Measurements from ENCODE around the gene SLC25A14. TPM values are rescaled to one million over a fixed set of nuclear protein-coding genes. Genes with fewer than 3 reads are reported as not detected.
A peak's percentile ranks its signal among the peaks of the same experiment; 100 is the strongest.
"Not testable (repeated sequence)": the region's sequence is repeated elsewhere in the genome, so short reads cannot be mapped to it uniquely, and the experiment has no call there.

The SLC25A14 gene
- polyA plus RNA-seq (ENCODE audit: insufficient read length in 4 of 4): 10 to 100 TPM; 17.1 to 36.1 (median 23.9) TPM

DNA sequence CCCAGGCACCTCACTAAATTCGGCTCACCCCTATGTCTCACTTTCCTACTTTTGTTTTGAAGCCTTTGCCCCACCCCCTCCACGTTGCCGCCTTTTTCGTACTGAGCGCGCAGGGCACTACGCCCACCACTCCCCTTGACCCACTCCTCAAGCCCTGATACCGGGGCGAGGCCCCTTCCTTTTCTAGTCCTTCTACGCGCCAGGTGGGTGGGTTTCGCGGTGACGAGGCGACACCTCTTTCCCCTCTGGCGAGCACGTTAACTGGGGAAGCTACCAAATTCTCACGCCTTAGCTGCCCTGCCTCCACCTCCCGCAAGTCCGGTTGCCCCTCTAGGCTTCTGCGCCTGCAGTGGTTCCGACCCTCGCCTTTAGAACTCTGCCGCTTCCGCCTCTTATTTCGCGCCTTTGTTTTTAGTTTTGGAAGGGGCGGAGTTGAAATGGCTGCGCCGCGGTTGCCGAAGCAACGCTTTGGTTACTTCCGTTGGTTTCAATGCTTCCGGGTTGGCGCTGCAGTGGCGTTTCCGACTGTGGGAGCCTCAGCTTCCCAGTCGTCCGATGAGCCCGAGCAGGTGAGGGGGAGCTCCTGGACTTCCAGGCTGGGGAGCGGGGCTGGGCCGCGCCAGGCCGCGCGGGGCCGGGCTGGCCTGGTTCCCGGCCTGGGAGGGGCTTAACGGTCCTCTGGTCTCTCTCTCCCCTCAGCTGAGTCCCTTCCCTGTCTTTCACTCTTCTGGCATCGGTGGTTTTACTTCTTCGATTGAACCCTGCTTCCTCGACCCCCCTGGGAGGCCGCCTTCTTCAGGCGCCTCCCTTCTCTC, at the start of gene SLC25A14:
Gene SLC25A14, plus strand, starts transcription at position 512 of the 815 bp plus-strand sequence. CDS start 360 bp downstream, outside the sequence.
- DNase-seq (ENCODE audit: low read depth in 4 of 4, low spot score in 2 of 4): peak; percentile 46 to 61 (median 60)

DNA sequence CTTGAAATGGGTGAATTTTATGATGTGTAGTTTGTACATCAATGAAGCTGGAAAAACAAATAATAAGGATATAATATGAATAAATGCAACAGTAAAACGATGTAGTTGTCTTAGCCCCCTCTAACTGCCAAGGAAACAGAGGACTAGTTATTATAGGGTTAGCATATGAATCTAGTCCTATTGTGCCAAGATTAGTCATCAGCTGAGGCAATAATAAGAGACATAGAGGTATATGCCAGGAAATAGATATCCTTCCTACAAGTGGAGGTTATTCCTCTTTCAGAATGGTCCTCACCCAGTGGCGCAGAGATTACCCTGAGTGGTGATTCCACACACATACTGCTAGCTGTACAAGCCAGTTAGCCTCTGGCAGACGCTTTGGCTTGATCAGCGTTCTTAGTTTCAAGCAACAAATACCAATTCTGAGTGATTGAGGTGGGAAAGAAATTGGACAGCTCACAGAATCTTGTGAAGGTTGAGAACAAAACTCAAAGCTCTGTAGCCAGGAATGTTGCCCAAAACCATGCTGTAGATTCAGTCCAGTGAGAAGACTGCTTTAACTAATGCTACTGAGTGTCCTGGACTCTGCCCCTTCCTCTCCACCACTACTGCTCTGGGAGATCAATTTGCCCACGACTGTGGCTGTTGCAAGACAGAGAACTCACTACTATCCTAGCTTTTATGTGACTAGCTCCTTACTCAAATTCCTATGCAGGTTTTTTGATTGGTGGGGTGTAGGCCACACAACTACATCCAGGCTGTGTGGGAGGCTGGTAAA, 44.0 kb upstream of the SLC25A14 start:
- no peak for DNase-seq (ENCODE audit: low read depth in 4 of 4, low spot score in 2 of 4)

- DNase-seq (ENCODE audit: low read depth in 4 of 4, low spot score in 2 of 4): no peak
Measured at GRCh38 chrX:130296297-130296678, 43.4 kb upstream of the SLC25A14 start.

- DNase-seq (ENCODE audit: low read depth in 4 of 4, low spot score in 2 of 4): no peak
Measured at GRCh38 chrX:130296743-130297142, 43.0 kb upstream of the SLC25A14 start.

- no peak for DNase-seq (ENCODE audit: low read depth in 4 of 4, low spot score in 2 of 4)
Measured at GRCh38 chrX:130299279-130300009, 40.3 kb upstream of the SLC25A14 start.

DNA sequence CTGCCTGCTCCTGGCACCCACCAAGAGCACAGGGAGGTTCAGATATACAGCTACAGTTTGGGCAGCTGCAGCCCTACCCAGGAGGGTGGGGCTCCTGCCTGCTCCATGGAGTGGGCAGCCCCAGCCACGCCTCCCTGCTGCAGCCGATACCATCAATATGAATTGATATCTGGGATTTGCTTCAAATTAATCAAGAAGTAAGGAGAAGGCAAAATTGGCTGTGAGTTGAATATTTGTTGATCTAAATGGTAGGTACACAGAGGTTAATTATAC, 39.8 kb upstream of the SLC25A14 start:
- no peak for DNase-seq (ENCODE audit: low read depth in 4 of 4, low spot score in 2 of 4)

DNA sequence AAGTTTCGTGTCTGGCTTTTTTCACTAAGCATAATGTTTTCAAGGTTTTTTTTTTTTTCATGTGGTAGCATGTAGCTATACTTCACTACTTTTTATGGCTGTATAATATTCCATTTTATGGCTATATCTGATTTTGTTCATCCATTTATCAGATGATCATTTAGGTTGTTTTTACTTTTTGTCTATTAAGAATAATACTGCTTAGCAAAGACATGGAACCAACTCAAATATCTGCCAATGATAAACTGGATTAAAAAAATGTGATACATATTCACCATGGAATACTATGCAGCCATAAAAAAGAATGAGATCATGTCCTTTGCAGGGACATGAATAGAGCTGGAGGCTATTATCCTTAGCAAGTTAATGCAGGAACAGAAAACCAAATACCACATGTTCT, 38.3 kb upstream of the SLC25A14 start:
- DNase-seq (ENCODE audit: low read depth in 4 of 4, low spot score in 2 of 4): no peak

DNA sequence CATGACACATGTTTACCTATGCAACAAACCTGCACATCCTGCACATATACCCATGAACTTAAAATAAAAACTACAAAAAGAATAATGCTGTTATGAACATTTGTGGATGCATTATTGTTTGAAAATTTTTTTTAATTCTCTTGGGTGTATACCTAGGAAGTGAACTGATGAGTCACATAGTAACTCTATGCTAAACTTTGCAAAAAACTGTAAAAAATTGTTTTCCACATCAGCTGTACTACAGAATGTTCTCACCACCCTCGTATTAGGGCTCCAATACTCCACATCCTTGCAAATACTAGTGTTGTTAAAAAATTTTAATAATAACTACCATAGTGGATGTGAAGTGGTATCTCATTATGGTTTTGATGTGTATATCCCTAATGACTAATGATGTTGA, 37.7 kb upstream of the SLC25A14 start:
- DNase-seq (ENCODE audit: low read depth in 4 of 4, low spot score in 2 of 4): no peak

DNA sequence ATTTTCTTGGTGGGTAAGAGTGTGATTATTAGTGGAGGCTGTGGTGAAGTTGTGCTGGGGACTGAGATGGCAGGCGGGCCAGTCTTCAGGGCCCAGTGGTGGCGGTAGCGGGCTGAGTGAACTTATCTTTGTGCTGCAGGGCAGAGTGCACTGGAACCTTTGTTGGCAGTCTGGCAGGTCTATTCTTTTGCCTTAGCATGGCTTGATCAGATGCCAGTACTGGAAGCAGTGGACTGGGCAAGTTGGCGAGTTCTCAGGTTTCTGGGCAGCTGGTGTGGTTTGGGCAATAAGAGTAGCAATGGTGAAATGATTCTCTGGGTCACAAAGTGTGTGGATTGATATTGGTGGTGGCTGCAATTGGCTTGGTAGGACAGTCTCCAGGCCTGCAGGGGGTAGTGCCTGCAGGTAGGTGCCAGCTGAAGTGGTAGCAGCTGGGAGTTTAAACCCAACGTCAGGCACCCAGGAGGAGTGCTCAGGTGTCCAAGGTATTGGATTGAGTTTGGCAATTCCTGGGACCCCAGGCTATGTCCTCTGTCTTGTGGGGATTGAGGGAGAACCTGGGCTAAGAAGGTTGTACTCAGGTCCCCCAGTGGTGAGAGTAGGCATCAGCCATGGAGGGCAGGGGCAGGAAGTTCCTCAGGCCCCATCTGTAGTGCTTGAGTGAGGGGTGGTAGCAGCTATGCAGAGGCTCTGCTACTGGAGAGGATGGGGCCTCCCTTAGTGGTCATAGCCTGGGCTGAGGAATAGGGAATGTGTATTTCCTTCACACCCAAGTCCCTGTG, 34.9 kb upstream of the SLC25A14 start:
- DNase-seq (ENCODE audit: low read depth in 4 of 4, low spot score in 2 of 4): no peak

GRCh38 chrX:130319886-130320285, 19.8 kb upstream of the SLC25A14 start:
- not testable (repeated sequence) for DNase-seq (ENCODE audit: low read depth in 4 of 4, low spot score in 2 of 4)

GRCh38 chrX:130321550-130321949, 18.2 kb upstream of the SLC25A14 start:
- no peak for DNase-seq (ENCODE audit: low read depth in 4 of 4, low spot score in 2 of 4)

DNA sequence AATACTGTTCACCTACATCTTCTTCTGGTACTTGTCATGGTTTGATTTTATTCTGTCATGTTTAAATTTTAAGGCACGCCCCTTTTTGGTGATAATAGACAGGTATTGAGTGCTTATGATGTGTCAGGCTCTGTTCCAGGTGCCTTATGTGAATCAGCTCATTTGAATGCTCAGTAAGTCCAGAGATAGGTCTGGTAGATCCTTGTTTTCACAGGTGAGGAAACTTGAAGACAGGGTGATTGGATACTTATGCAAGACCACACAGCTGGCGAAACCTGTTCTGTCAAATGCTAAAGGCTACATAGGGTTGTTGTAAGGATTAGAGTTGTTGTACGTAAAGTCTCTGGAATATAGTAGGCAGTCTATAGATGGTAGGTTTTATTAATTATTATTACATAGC, 9.6 kb upstream of the SLC25A14 start:
- DNase-seq (ENCODE audit: low read depth in 4 of 4, low spot score in 2 of 4): no peak

- no peak for DNase-seq (ENCODE audit: low read depth in 4 of 4, low spot score in 2 of 4)
Measured at GRCh38 chrX:130330706-130331105, 9.0 kb upstream of the SLC25A14 start.

DNA sequence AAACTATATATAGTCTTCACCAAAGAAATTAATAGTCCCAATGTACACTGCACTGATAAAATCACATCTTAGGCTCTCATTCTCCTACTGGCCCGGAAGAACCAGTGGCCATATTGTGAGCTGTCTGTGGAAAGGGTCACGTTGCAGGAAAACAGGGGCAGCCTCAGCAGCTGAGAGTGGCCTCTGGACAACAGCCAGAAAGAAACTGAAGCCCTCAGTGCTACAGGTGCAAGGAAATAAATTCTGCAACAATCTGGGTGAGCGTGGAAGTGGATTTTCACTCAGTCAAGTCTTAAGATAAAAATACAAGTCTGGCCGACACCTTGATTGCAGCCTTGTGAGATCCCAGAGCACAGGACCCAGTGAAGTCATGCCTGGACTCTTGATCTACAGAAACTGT, 3.2 kb upstream of the SLC25A14 start:
- DNase-seq (ENCODE audit: low read depth in 4 of 4, low spot score in 2 of 4): no peak

DNA sequence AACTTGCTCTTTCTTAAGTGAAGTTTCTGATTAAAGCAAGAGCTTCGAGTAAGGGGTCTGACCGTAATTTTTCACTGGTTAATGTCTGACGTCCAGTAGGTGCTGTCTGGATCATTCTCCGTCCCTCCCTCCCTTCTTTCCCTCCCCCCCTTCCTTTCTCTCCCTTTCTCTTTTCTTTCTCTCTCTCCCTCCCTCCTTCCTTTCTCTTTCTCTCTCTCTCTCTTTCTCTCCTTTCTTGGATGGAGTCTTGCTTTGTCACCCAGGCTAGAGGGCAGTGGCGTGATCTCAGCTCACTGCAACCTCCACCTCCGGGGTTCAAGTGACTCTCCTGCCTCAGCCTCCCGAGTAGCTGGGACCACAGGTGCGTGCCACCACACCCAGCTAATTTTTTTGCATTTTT, 850 bp upstream of the SLC25A14 start:
- DNase-seq (ENCODE audit: low read depth in 4 of 4, low spot score in 2 of 4): not testable (repeated sequence)

DNA sequence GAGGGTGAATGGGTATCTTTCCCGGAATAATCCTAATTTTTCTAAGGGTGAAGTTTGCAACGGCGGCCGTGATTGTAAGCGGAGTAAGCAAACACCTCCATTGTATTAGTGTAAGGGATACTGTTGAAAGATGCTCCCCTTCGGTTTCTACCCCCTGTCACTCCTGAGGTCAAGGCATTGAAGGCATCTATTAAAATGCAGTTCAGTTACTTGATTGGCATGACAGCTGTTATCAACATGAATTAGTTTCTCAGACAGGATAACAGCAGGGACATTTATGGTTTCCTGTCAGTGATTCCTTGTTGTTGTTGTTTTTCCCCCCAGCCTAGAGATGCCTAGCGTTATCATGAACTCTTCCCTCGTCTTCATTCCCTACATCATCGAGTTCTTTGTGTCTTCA, 552 bp downstream of the SLC25A14 start:
- DNase-seq (ENCODE audit: low read depth in 4 of 4, low spot score in 2 of 4): no peak

DNA sequence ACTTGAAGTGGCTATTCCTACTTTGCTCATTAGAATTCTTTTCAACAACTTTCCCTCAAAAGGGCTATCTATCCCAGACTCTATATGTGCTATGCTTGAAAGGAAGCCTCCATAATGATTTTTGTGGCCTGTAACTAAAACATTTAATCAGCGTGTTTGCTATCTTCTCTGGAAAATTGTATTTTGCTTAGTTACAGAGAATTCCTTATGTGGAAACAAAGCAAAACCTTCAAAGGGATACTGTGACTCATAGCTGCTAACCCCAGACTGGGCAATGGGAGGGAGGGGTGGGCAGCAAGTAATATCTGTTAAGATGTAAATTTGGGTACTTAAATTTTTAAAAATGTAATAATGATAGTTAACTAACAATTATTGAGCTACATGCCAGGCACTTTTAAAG, 3.7 kb downstream of the SLC25A14 start:
- no peak for DNase-seq (ENCODE audit: low read depth in 4 of 4, low spot score in 2 of 4)

GRCh38 chrX:130347321-130347720, 7.6 kb downstream of the SLC25A14 start:
- DNase-seq (ENCODE audit: low read depth in 4 of 4, low spot score in 2 of 4): no peak

- no peak for DNase-seq (ENCODE audit: low read depth in 4 of 4, low spot score in 2 of 4)
Measured at GRCh38 chrX:130351567-130351966, 11.8 kb downstream of the SLC25A14 start.

DNA sequence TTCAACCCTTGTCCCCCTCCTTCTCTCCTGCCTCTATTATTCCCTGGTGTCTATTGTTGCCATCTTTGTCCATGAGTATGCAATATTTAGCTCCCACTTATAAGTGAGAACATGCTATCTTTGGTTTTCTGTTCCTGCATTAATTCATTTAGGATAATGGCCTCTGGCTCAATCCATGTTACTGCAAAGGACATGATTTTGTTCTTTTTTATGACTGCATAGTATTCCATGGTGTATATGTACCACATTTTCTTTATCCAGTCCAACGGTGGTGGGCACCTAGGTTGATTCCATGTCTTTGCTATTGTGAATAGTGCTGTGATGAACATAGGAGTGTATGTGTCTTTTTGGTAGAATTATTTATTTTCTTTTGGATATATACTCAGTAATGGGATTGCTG, 12.3 kb downstream of the SLC25A14 start:
- not testable (repeated sequence) for DNase-seq (ENCODE audit: low read depth in 4 of 4, low spot score in 2 of 4)

GRCh38 chrX:130376077-130376476, 36.4 kb downstream of the SLC25A14 start:
- DNase-seq (ENCODE audit: low read depth in 4 of 4, low spot score in 2 of 4): no peak
